ENCODE results near the gene SORL1-AS1.

Gene SORL1-AS1

GRCh38 chr11:121421149-121421901 is 31.4 kb downstream of the SORL1-AS1 start:
- H3K36me3 Mint-ChIP-seq: peaks cover 18% of the 10 kb centered on the region
- Histone ChIP-seq H3K27ac (ENCODE audit: insufficient read depth, low read length, poor library complexity, severe bottlenecking) (no peak overlapping the region), H3K4me3 (ENCODE audit: low read depth, low read length) (no peak overlapping the region)

GRCh38 chr11:121420398-121420797 is 32.4 kb downstream of the SORL1-AS1 start:
- H3K4me1 ChIP-seq (ENCODE audit: control insufficient read depth, insufficient read depth, low read length, poor library complexity, severe bottlenecking): peaks cover 38% of the 10 kb centered on the region
- DNase-seq: peak in 1 of 3 donors; percentile 29
- no peak overlapping the region for H3K4me3 ChIP-seq (ENCODE audit: low read depth, low read length)
- peaks cover 0 to 1% of the 10 kb centered on the region in 2 experiments for H3K9me3 ChIP-seq (ENCODE audit: control insufficient read depth in 2 of 2, low read length in 2 of 2)
- no peaks in the 10 kb centered on the region for H3K36me3 ChIP-seq (ENCODE audit: control insufficient read depth, insufficient read depth, low read length)
- Mint-ChIP-seq H3K27me3 (no peaks in the 10 kb centered on the region), H3K9me3 (peaks cover 0 to 4% (median 2%) of the 10 kb centered on the region in 7 donors), H3K4me3 (peak overlapping the region in 1 of 4 donors; percentile 26), H3K36me3 (peaks cover 18% of the 10 kb centered on the region), H3K4me1 (peaks cover 24 to 92% (median 62%) of the 10 kb centered on the region in 4 donors), H3K27ac (peak overlapping the region; percentile 1 to 69 (median 49))
- no peak overlapping the region for H3K27ac ChIP-seq (ENCODE audit: insufficient read depth, low read length, poor library complexity, severe bottlenecking)
- H3K27me3 ChIP-seq (ENCODE audit: control insufficient read depth, insufficient read depth, low read length): no peaks in the 10 kb centered on the region
- no peak for ATAC-seq (ENCODE audit: low read depth in 2 of 2)

More at GRCh38 chr11:121421149-121421901, 31.4 kb downstream of the SORL1-AS1 start:
- ATAC-seq (ENCODE audit: low read depth in 2 of 2) (no peak), DNase-seq (no peak)
- H3K36me3 ChIP-seq (ENCODE audit: control insufficient read depth, insufficient read depth, low read length): no peaks in the 10 kb centered on the region
- peaks cover 24 to 92% (median 60%) of the 10 kb centered on the region in 4 donors for H3K4me1 Mint-ChIP-seq
- H3K27ac Mint-ChIP-seq: peak overlapping the region in 2 of 3 donors; percentile 69 to 87
- H3K9me3 ChIP-seq (ENCODE audit: control insufficient read depth in 2 of 2, low read length in 2 of 2): peaks cover 0 to 1% of the 10 kb centered on the region in 2 experiments
- H3K27me3 Mint-ChIP-seq: peaks cover 4% of the 10 kb centered on the region
- peaks cover 38% of the 10 kb centered on the region for H3K4me1 ChIP-seq (ENCODE audit: control insufficient read depth, insufficient read depth, low read length, poor library complexity, severe bottlenecking)
- peaks cover 0 to 4% (median 0%) of the 10 kb centered on the region in 7 donors for H3K9me3 Mint-ChIP-seq
- H3K27me3 ChIP-seq (ENCODE audit: control insufficient read depth, insufficient read depth, low read length): no peaks in the 10 kb centered on the region
- H3K4me3 Mint-ChIP-seq: peak overlapping the region in 1 of 4 donors; percentile 9

GRCh38 chr11:121419836-121420235 is 32.9 kb downstream of the SORL1-AS1 start:
- peaks cover 24 to 91% (median 62%) of the 10 kb centered on the region in 4 donors for H3K4me1 Mint-ChIP-seq
- Histone ChIP-seq H3K4me3 (ENCODE audit: low read depth, low read length) (no peak overlapping the region), H3K27me3 (ENCODE audit: control insufficient read depth, insufficient read depth, low read length) (no peaks in the 10 kb centered on the region), H3K9me3 (ENCODE audit: control insufficient read depth in 2 of 2, low read length in 2 of 2) (peaks cover 0 to 1% of the 10 kb centered on the region in 2 experiments), H3K36me3 (ENCODE audit: control insufficient read depth, insufficient read depth, low read length) (no peaks in the 10 kb centered on the region), H3K4me1 (ENCODE audit: control insufficient read depth, insufficient read depth, low read length, poor library complexity, severe bottlenecking) (peaks cover 38% of the 10 kb centered on the region), H3K27ac (ENCODE audit: insufficient read depth, low read length, poor library complexity, severe bottlenecking) (no peak overlapping the region)
- peak overlapping the region in 2 of 4 donors; percentile 4 to 26 for H3K4me3 Mint-ChIP-seq
- DNase-seq: no peak
- no peak for ATAC-seq (ENCODE audit: low read depth in 2 of 2)
- no peaks in the 10 kb centered on the region for H3K27me3 Mint-ChIP-seq
- peaks cover 0 to 4% (median 2%) of the 10 kb centered on the region in 7 donors for H3K9me3 Mint-ChIP-seq
- H3K36me3 Mint-ChIP-seq: peaks cover 13% of the 10 kb centered on the region
- peak overlapping the region in 2 of 3 donors; percentile 1 to 69 for H3K27ac Mint-ChIP-seq

- H3K4me1 Mint-ChIP-seq: peaks cover 24 to 82% (median 58%) of the 10 kb centered on the region in 4 donors
Observed at GRCh38 chr11:121418625-121419114, 34.1 kb downstream of the SORL1-AS1 start.

GRCh38 chr11:121417607-121418006 is 35.2 kb downstream of the SORL1-AS1 start:
- DNase-seq (no peak), ATAC-seq (ENCODE audit: low read depth in 2 of 2) (no peak)
- Histone ChIP-seq H3K27ac (ENCODE audit: insufficient read depth, low read length, poor library complexity, severe bottlenecking) (peak overlapping the region; percentile 35), H3K36me3 (ENCODE audit: control insufficient read depth, insufficient read depth, low read length) (no peaks in the 10 kb centered on the region), H3K27me3 (ENCODE audit: control insufficient read depth, insufficient read depth, low read length) (no peaks in the 10 kb centered on the region), H3K9me3 (ENCODE audit: control insufficient read depth in 2 of 2, low read length in 2 of 2) (peaks cover 0 to 1% of the 10 kb centered on the region in 2 experiments), H3K4me3 (ENCODE audit: low read depth, low read length) (no peak overlapping the region), H3K4me1 (ENCODE audit: control insufficient read depth, insufficient read depth, low read length, poor library complexity, severe bottlenecking) (peaks cover 38% of the 10 kb centered on the region)
- Mint-ChIP-seq H3K36me3 (peaks cover 3% of the 10 kb centered on the region), H3K9me3 (peaks cover 0 to 4% (median 0%) of the 10 kb centered on the region in 7 donors), H3K27ac (peak overlapping the region; percentile 91 to 96 (median 94)), H3K4me3 (peak overlapping the region in 3 of 4 donors; percentile 28 to 57 (median 46)), H3K27me3 (no peaks in the 10 kb centered on the region), H3K4me1 (peaks cover 22 to 73% (median 53%) of the 10 kb centered on the region in 4 donors)

More at GRCh38 chr11:121418625-121419114, 34.1 kb downstream of the SORL1-AS1 start:
- Mint-ChIP-seq H3K9me3 (peaks cover 0 to 3% (median 0%) of the 10 kb centered on the region in 7 donors), H3K36me3 (peaks cover 3% of the 10 kb centered on the region), H3K27ac (peak overlapping the region; percentile 43 to 96 (median 87)), H3K27me3 (no peaks in the 10 kb centered on the region), H3K4me3 (peak overlapping the region in 3 of 4 donors; percentile 55 to 85 (median 69))
- Histone ChIP-seq H3K27ac (ENCODE audit: insufficient read depth, low read length, poor library complexity, severe bottlenecking) (peak overlapping the region; percentile 35), H3K36me3 (ENCODE audit: control insufficient read depth, insufficient read depth, low read length) (no peaks in the 10 kb centered on the region), H3K4me1 (ENCODE audit: control insufficient read depth, insufficient read depth, low read length, poor library complexity, severe bottlenecking) (peaks cover 38% of the 10 kb centered on the region), H3K4me3 (ENCODE audit: low read depth, low read length) (peak overlapping the region; percentile 4), H3K9me3 (ENCODE audit: control insufficient read depth in 2 of 2, low read length in 2 of 2) (peaks cover 0 to 1% of the 10 kb centered on the region in 2 experiments), H3K27me3 (ENCODE audit: control insufficient read depth, insufficient read depth, low read length) (no peaks in the 10 kb centered on the region)
- peak; percentile 79 to 86 for ATAC-seq (ENCODE audit: low read depth in 2 of 2)
- DNase-seq: peak; percentile 36 to 94 (median 80)

GRCh38 chr11:121417055-121417551 is 35.7 kb downstream of the SORL1-AS1 start:
- Mint-ChIP-seq H3K4me1 (peaks cover 17 to 69% (median 49%) of the 10 kb centered on the region in 4 donors), H3K9me3 (peaks cover 0 to 4% (median 0%) of the 10 kb centered on the region in 7 donors), H3K4me3 (peak overlapping the region in 3 of 4 donors; percentile 28 to 57 (median 46)), H3K27me3 (no peaks in the 10 kb centered on the region), H3K36me3 (peaks cover 3% of the 10 kb centered on the region), H3K27ac (peak overlapping the region; percentile 91 to 96 (median 94))
- Histone ChIP-seq H3K36me3 (ENCODE audit: control insufficient read depth, insufficient read depth, low read length) (no peaks in the 10 kb centered on the region), H3K4me3 (ENCODE audit: low read depth, low read length) (no peak overlapping the region), H3K27ac (ENCODE audit: insufficient read depth, low read length, poor library complexity, severe bottlenecking) (peak overlapping the region; percentile 16), H3K4me1 (ENCODE audit: control insufficient read depth, insufficient read depth, low read length, poor library complexity, severe bottlenecking) (peaks cover 36% of the 10 kb centered on the region), H3K27me3 (ENCODE audit: control insufficient read depth, insufficient read depth, low read length) (no peaks in the 10 kb centered on the region), H3K9me3 (ENCODE audit: control insufficient read depth in 2 of 2, low read length in 2 of 2) (peaks cover 0 to 1% of the 10 kb centered on the region in 2 experiments)
- DNase-seq (peak in 2 of 3 donors; percentile 24 to 70), ATAC-seq (ENCODE audit: low read depth in 2 of 2) (peak; percentile 21 to 30)

- ATAC-seq (ENCODE audit: low read depth in 2 of 2) (no peak), DNase-seq (no peak)
- no peaks in the 10 kb centered on the region for H3K27me3 Mint-ChIP-seq
- Histone ChIP-seq H3K4me3 (ENCODE audit: low read depth, low read length) (no peak overlapping the region), H3K9me3 (ENCODE audit: control insufficient read depth in 2 of 2, low read length in 2 of 2) (peaks cover 0 to 1% of the 10 kb centered on the region in 2 experiments), H3K27ac (ENCODE audit: insufficient read depth, low read length, poor library complexity, severe bottlenecking) (no peak overlapping the region), H3K36me3 (ENCODE audit: control insufficient read depth, insufficient read depth, low read length) (no peaks in the 10 kb centered on the region), H3K27me3 (ENCODE audit: control insufficient read depth, insufficient read depth, low read length) (no peaks in the 10 kb centered on the region), H3K4me1 (ENCODE audit: control insufficient read depth, insufficient read depth, low read length, poor library complexity, severe bottlenecking) (peaks cover 28% of the 10 kb centered on the region)
- peak overlapping the region in 1 of 4 donors; percentile 6 for H3K4me3 Mint-ChIP-seq
- peak overlapping the region; percentile 28 to 96 (median 84) for H3K27ac Mint-ChIP-seq
- peaks cover 12 to 56% (median 41%) of the 10 kb centered on the region in 4 donors for H3K4me1 Mint-ChIP-seq
- H3K36me3 Mint-ChIP-seq: peaks cover 2% of the 10 kb centered on the region
- peaks cover 0 to 4% (median 0%) of the 10 kb centered on the region in 7 donors for H3K9me3 Mint-ChIP-seq
Observed at GRCh38 chr11:121415856-121416255, 36.9 kb downstream of the SORL1-AS1 start.

All from CD4-positive, CD25-positive, alpha-beta regulatory T cell (primary cell).